ENCODE data around the gene OSCAR.

The OSCAR gene

GRCh38 chr19:54084410-54084809, 16.2 kb downstream of the OSCAR start:
- DNase-seq: no peak

- DNase-seq: no peak
Observed at GRCh38 chr19:54081032-54081431, 19.6 kb downstream of the OSCAR start, which contains the start of gene TARM1. Gene TARM1, minus strand, starts transcription at chr19:54081365. Its CDS starts 25 bp downstream, at chr19:54081340.

- no peak for DNase-seq
Observed at GRCh38 chr19:54077334-54077733, 23.3 kb downstream of the OSCAR start.

- no peak for DNase-seq
Observed at GRCh38 chr19:54074851-54075250, 25.8 kb downstream of the OSCAR start.

- DNase-seq: no peak
Observed at GRCh38 chr19:54073829-54074228, 26.8 kb downstream of the OSCAR start.

- no peak for DNase-seq
Observed at GRCh38 chr19:54069470-54069869, 31.1 kb downstream of the OSCAR start.

- DNase-seq: no peak
Observed at GRCh38 chr19:54063350-54064116, 37.1 kb downstream of the OSCAR start, which contains the start of gene VSTM1. Gene VSTM1, minus strand, starts transcription at chr19:54063897. Its CDS starts 120 bp downstream, at chr19:54063777.

- no peak for DNase-seq
Observed at GRCh38 chr19:54062643-54063042, 38.0 kb downstream of the OSCAR start.

GRCh38 chr19:54047616-54048015, 53.0 kb downstream of the OSCAR start:
- no peak for DNase-seq

GRCh38 chr19:54045771-54046170, 54.8 kb downstream of the OSCAR start:
- DNase-seq: no peak

All from NCI-H2227 treated with DMSO at 0.1 percent for 48 hours (cell line).